Astrocyte of the cerebellum (primary cell): ENCODE results near the gene ANXA1.

Experiments used
- DNase-seq: peaks from one replicate; pipeline ENCODE4 v3.0.0-alpha.2; 2011; ENCODE audit warnings: low read depth
- H3K4me3 ChIP-seq: 2 replicates; pipeline ENCODE4 v1.5.1; 2011; ENCODE audit warnings: mild to moderate bottlenecking, low read depth, low read length, moderate library complexity
- CTCF ChIP-seq: IDR thresholded peaks from 2 replicates; pipeline ENCODE4 v1.5.1; 2012; ENCODE audit warnings: low read length, low read depth, moderate library complexity, mild to moderate bottlenecking; ENCODE audit errors: missing control alignments
- in situ Hi-C: cut with HindIII; loops from 2 replicates; pipeline ENCODE4 v1.10.0; 2017; ENCODE audit warnings: low sequenced_read_pairs

Gene ANXA1

GRCh38 chr9:73129941-73130685, 21.6 kb upstream of the ANXA1 start:
- TF ChIP-seq CTCF: no peak
- in situ Hi-C loops: no loop called here
- no peak for DNase-seq
- H3K4me3 ChIP-seq: no peak overlapping the region

DNA sequence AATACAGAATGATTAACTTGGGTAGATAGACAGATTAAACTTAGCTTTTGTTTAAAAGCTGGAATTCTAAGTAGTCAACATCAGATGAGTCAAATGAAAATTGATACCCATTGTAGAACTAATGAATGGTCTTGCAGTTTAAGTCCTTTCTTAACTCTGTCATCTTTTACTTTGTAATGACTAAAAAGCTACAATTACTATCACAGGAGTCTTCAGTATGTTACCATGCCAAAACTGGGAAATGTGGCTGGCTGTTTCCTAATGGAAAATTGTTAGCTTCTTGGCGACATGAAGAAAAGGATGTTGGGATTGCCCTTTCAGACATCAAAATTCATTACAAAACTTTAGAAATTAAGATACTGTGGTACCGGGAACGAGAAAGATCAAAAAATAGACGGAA, 20.2 kb upstream of the ANXA1 start:
- in situ Hi-C loops: no loop called here
- no peak for TF ChIP-seq CTCF
- DNase-seq: no peak
- H3K4me3 ChIP-seq: no peak overlapping the region

- peak overlapping the region; percentile 37 for H3K4me3 ChIP-seq
- in situ Hi-C loops: no loop called here
- no peak for TF ChIP-seq CTCF
- peak; percentile 73 for DNase-seq
Measured at GRCh38 chr9:73132034-73132776, 19.5 kb upstream of the ANXA1 start.

GRCh38 chr9:73133022-73133651, 18.5 kb upstream of the ANXA1 start:
- in situ Hi-C loops: no loop called here
- DNase-seq: no peak
- peak overlapping the region; percentile 37 for H3K4me3 ChIP-seq
- TF ChIP-seq CTCF: no peak

- in situ Hi-C loops: no loop called here
- no peak for TF ChIP-seq CTCF
- DNase-seq: no peak
- H3K4me3 ChIP-seq: no peak overlapping the region
Measured at GRCh38 chr9:73133921-73134407, 17.7 kb upstream of the ANXA1 start.

DNA sequence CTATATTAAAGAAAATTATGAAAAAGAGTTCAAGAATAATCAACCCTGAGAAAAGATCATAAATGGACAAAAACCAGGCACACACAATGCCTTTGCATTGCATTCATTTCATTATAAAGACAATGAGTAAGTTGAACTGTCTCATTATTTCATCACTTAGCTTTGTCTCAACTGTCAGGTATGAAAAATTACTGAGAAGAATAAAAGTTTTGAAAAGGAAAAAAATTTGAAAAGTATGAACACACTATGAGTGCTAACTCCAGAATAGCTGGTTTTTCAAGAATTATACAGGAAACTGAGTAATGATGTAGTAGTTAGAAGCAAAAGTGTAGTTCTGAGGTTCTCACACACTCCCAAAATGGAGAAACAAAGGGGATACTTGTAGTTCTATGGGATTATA, 16.3 kb upstream of the ANXA1 start:
- TF ChIP-seq CTCF: no peak
- no peak for DNase-seq
- no peak overlapping the region for H3K4me3 ChIP-seq
- in situ Hi-C loops: no loop called here
